GM18861 (cell line): ENCODE measurements around the gene EIF2A.
A peak's percentile ranks its signal among the peaks of the same experiment; 100 is the strongest.
"Not testable (repeated sequence)": the region's sequence is repeated elsewhere in the genome, so short reads cannot be mapped to it uniquely, and the experiment has no call there.

ENCODE experiments used
- ATAC-seq: cut with Tn5 transposase; IDR thresholded peaks from one replicate; pipeline ENCODE4 v1.9.1; 2021; ENCODE audit not compliant: unreplicated experiment

Gene EIF2A

GRCh38 chr3:150546226-150547044 is at the start of gene EIF2A, which contains the start of gene SERP1:
Gene EIF2A (plus strand): TSS chr3:150546787. CDS start chr3:150546803, 16 bp downstream.
Gene SERP1 (minus strand): TSS chr3:150546496. CDS start chr3:150546135, 361 bp downstream.
- peak; percentile 87 for ATAC-seq

GRCh38 chr3:150497956-150498355 is 48.6 kb upstream of the EIF2A start:
- ATAC-seq: no peak

DNA sequence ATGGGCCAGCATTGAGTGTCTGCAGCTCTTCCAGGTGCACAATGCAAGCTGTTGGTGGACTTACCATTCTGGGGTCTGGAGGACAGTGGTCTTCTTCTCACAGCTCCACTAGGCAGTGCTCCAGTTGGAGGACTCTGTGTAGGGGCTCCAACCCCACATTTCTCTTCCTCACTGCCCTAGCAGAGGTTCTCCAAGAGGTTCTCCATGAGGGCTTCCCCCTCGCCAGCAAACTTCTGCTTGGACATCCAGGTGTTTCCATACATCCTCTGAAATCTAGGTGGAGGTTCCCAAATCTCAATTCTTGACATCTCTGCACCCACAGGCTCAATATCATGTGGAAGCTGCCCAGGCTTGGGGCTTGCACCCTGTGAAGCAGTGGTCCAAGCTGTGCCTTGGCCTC is 45.6 kb upstream of the EIF2A start:
- ATAC-seq: not testable (repeated sequence)

- ATAC-seq: no peak
These were observed 43.0 kb upstream of the EIF2A start for GRCh38 chr3:150503402-150504099.

GRCh38 chr3:150504483-150504882 is 42.1 kb upstream of the EIF2A start:
- ATAC-seq: no peak

GRCh38 chr3:150508401-150508800 is 38.2 kb upstream of the EIF2A start:
- no peak for ATAC-seq

DNA sequence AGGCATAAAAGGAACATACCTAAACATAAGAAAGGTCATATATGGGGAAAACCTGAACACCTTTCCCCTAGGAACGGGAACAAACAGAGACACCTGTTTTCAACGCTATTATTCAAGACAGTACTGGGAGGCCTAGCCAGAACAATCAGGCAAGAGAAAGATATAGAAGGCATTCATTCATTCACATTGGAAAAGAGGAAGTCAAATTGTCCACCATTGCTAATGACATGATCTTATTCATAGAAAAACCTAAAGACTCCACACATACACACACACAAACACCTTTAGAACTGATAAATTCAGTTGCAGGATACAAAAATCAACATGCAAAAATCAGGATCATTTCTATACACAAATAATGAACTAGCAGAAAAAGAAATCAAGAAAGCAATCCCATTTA is 36.8 kb upstream of the EIF2A start:
- no peak for ATAC-seq

DNA sequence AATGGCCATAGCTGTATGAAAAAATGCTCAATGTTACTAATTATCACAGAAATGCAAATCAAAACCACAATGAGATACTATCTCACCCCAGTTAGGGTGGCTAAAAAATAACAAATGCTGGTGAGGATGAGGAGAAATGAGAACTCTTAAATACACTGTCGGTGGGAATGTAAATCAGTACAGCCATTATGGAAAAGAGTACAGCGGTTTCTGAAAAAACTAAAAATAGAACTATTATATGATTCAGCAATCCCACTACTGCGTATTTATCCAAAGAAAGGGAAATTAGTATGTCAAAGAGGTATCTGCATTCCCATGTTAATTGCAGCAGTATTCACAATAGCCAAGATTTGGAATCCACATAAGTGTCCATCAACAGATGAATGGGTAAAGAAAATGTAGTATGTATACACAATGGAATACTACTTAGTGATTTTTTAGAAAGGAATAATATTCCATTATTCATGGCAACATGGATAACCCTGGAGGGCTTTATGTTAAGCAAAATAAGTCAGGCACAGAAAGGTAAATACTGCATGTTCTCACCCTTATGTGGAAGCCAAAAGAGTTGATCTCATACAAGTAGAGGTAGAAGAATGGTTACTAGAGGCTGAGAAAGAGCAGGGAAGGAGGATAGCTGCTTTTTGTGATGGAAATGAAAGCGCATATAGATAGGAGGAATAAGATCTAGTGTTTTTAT is 35.3 kb upstream of the EIF2A start:
- no peak for ATAC-seq

- ATAC-seq: no peak
These were observed 31.4 kb upstream of the EIF2A start for GRCh38 chr3:150515210-150515609.

- ATAC-seq: no peak
These were observed 27.6 kb upstream of the EIF2A start for GRCh38 chr3:150519026-150519425.

DNA sequence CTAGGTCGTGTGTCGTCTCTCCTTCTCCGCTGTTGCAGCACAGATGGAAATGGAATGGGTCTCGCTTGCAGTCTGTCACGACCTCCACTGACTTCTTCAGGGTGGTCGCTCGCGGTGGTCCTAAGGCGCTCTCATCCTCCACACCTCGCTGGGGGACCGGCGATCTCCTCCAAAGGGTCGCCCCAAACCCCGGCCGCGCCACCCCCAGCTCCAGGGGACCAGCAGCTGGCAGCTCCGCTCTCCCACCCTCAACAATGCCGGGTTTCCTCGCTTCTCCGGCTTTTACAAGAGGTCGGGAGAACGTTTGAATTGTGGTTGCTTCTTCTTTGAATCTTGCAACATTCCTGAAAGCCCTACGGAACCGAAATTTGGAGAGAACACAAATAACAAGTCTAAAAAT is 26.2 kb upstream of the EIF2A start:
- no peak for ATAC-seq

- ATAC-seq: no peak
These were observed 25.1 kb upstream of the EIF2A start for GRCh38 chr3:150521463-150521862.

- ATAC-seq: no peak
These were observed 23.0 kb upstream of the EIF2A start for GRCh38 chr3:150523538-150523937.

GRCh38 chr3:150527464-150528255 is 18.9 kb upstream of the EIF2A start:
- no peak for ATAC-seq

GRCh38 chr3:150528354-150528797 is 18.2 kb upstream of the EIF2A start:
- ATAC-seq: no peak

DNA sequence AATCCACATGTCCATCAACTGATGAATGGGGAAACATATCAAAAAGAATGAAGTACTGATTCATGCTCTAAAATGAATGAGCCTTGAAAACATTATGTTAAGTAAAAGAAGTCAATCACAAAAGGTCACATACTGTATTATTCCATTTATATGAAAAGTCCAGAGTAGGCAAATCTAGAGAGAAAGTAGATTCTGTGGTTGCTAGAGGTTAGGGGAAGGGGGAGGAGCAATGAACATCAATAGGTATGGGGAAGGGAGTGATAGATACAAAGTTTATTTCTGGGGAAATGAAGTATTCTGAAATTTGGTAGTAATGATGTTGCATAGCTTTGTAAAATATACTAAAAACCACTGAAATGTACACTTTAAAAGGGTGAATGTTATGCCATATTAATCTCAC is 14.8 kb upstream of the EIF2A start:
- no peak for ATAC-seq

GRCh38 chr3:150535204-150535603 is 11.4 kb upstream of the EIF2A start:
- ATAC-seq: no peak

- no peak for ATAC-seq
These were observed 8.0 kb upstream of the EIF2A start for GRCh38 chr3:150538324-150539208.

GRCh38 chr3:150540297-150540696 is 6.3 kb upstream of the EIF2A start:
- ATAC-seq: no peak

DNA sequence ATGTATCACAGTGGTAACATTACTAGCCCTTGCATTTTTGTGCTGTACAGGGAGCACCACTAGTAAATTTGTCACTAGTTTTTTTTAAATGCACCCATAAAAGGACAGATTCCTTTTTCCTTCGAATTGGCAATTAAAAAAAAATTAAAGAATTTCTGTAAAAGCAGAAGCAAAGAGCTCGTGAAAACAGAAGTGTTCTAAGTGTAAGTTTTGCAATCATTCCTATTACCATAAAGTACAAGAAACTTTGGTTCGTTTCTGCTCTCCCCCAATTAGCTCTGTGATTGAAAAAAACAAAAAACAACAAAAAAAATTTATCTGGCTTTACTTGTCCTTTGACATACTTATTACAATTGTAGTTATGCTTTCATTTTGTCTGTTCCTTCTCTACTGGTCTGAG is 5.6 kb upstream of the EIF2A start:
- no peak for ATAC-seq
